ENCODE data around the gene PITX1. TPM values are rescaled to one million over a fixed set of nuclear protein-coding genes. Genes with fewer than 3 reads are reported as not detected.

The PITX1 gene
- total RNA-seq, 2 donors from 2014 or later: not detected

DNA sequence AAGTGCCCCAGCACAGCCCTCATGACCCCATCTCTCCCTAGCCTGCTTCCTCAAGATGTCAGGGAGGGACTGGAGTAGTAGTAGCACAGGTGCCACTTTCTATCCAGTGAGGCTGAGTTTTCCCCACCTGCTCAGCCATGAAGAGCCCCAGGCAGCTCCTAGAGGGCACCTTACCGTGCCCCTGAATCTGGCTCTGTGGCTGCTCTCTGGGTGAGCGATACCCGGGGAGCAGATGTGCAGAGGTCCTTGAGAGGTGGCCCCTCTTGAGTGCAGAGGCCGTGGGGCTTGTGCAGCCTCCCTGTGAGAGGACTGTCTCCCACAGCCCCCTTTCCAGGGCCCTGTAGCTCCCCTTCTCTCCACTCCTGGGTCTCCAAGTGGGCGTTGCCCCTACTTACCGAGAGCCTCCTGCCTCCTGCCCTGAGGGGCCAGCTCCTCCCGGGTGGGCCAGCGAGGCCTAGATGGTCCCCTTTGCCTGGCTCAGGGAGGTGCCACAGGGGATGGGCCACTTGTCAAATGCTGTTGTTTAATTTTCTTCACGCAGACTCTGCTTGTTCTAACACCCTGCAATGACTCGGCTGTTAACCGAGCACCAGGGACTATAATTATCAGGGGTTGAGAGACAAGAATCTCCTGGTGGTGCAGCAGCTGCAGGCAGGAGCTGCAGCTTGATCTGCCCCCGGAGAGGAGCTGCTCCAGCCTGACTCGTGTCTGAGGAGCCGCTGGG is 29.6 kb upstream of the PITX1 start:
- no peak overlapping the region for H3K27ac ChIP-seq
- WGBS, 2 donors: 49 to 65% methylated on average over 3 to 14 of the region's 14 CpGs
- intact Hi-C loops (cut with DNase I): no loop called here
- no peaks in the 10 kb centered on the region for H3K9me3 ChIP-seq
- H3K4me3 ChIP-seq: no peak overlapping the region
- TF ChIP-seq POLR2A (IDR thresholded peaks at IDR 0.05): no peak
- TF ChIP-seq, protein P1, sequence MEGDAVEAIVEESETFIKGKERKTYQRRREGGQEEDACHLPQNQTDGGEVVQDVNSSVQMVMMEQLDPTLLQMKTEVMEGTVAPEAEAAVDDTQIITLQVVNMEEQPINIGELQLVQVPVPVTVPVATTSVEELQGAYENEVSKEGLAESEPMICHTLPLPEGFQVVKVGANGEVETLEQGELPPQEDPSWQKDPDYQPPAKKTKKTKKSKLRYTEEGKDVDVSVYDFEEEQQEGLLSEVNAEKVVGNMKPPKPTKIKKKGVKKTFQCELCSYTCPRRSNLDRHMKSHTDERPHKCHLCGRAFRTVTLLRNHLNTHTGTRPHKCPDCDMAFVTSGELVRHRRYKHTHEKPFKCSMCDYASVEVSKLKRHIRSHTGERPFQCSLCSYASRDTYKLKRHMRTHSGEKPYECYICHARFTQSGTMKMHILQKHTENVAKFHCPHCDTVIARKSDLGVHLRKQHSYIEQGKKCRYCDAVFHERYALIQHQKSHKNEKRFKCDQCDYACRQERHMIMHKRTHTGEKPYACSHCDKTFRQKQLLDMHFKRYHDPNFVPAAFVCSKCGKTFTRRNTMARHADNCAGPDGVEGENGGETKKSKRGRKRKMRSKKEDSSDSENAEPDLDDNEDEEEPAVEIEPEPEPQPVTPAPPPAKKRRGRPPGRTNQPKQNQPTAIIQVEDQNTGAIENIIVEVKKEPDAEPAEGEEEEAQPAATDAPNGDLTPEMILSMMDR (IDR thresholded peaks at IDR 0.05): no peak
- H3K36me3 ChIP-seq (replicated peaks in 1 of 2; ENCODE audit: insufficient read depth in 1 of 2, low read depth in 2 of 2): no peaks in the 10 kb centered on the region
- DNase-seq (no peak), ATAC-seq (no peak)
- no peaks in the 10 kb centered on the region for H3K4me1 ChIP-seq
- H3K27me3 ChIP-seq: no peaks in the 10 kb centered on the region

DNA sequence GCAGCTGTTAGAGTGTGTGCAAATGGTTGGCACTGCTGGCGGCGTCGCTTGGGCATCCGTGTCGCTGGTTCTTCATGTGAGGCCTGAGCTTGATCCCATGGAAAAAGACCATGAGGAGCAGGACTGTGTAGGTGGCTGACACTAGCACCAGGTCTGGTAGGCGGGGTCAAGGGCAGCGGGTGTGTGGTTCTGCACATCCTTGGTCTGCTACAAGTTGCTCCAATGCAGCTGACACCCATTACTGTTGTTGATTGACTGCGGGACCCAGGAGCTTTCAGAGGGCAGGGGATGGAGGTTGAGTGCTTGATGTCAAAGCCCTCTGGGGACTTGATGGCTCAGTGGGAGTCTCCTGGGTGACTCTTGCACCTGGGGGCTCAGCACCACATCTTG is 29.0 kb upstream of the PITX1 start:
- Histone ChIP-seq H3K4me3 (no peak overlapping the region), H3K9me3 (no peaks in the 10 kb centered on the region), H3K36me3 (replicated peaks in 1 of 2; ENCODE audit: insufficient read depth in 1 of 2, low read depth in 2 of 2) (no peaks in the 10 kb centered on the region), H3K4me1 (no peaks in the 10 kb centered on the region), H3K27me3 (no peaks in the 10 kb centered on the region), H3K27ac (no peak overlapping the region)
- WGBS, 2 donors: 90 to 91% methylated on average over 7 to 8 of the region's 8 CpGs
- ATAC-seq (no peak), DNase-seq (no peak)
- TF ChIP-seq POLR2A (IDR thresholded peaks at IDR 0.05): no peak
- TF ChIP-seq, protein P1 (IDR thresholded peaks at IDR 0.05): no peak
- intact Hi-C loops (cut with DNase I): no loop called here

DNA sequence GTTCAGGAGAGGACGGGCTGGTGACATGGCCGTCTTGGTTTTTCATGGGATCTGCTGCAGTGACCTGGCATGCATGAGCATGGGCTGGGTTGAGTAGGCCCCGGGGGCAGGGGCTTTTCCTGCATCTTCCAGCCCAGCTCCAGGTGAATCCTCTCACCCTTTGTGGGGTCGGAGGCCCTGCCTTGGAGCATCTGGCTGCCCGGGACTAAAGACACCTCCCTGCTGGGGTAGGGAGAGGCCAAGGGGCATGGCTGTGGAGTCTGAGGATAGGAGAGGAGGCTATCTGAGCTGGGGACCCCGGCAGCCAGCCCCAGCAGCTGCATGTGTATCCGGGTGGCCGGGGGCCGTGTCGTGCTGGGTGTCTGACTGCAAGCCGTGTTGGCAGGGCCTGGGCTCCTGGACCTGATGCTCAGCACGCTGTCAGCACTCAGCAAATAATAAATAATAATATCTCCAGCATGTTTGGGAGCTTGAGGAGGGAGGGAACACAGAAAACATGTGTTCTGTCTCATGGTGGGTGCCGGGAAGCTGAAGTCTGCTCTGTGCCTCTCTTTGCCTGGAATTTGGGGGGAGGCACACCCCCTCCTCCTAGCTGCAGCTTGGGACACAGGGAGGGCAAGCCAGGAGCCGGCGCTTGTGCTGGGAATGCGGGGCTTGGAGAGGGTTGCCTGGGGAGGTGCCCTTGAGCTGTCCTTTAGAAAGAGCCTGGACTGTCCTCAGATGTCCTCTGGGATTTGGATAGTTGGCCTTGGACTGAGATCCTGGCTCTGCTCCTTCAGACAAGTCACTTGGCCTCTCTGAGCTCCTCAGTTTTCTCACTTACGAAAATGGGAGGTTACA is 28.4 kb upstream of the PITX1 start:
- WGBS, 2 donors: 57 to 70% methylated on average over 13 to 17 of the region's 17 CpGs
- H3K27me3 ChIP-seq: no peaks in the 10 kb centered on the region
- TF ChIP-seq, protein P1 (IDR thresholded peaks at IDR 0.05): no peak
- no peak for TF ChIP-seq POLR2A (IDR thresholded peaks at IDR 0.05)
- DNase-seq (no peak), ATAC-seq (no peak)
- H3K4me1 ChIP-seq: no peaks in the 10 kb centered on the region
- no peaks in the 10 kb centered on the region for H3K9me3 ChIP-seq
- H3K27ac ChIP-seq: no peak overlapping the region
- no peak overlapping the region for H3K4me3 ChIP-seq
- intact Hi-C loops (cut with DNase I): no loop called here
- no peaks in the 10 kb centered on the region for H3K36me3 ChIP-seq (replicated peaks in 1 of 2; ENCODE audit: insufficient read depth in 1 of 2, low read depth in 2 of 2)

DNA sequence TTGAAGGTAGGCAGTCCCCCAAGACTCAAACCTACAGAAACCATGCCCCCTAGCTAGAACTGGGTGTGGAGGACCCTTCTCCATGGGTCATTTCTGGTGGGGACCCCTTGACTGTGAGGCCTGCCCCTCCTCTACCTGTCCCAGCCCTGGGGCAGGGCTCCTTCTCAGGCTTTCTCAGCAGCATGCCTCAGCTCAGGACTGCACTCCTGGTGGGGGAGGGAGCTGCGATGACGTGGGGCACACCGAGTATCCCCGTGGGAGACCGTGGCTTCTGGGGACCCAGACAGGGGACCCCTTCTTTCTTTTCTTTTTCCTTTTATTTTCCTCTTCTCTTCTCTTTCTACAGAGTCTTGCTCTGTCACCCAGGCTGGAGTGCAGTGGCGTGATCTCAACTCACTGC is 27.0 kb upstream of the PITX1 start:
- Histone ChIP-seq H3K27ac (no peak overlapping the region), H3K4me3 (no peak overlapping the region), H3K9me3 (no peaks in the 10 kb centered on the region), H3K36me3 (replicated peaks in 1 of 2; ENCODE audit: insufficient read depth in 1 of 2, low read depth in 2 of 2) (no peaks in the 10 kb centered on the region), H3K27me3 (no peaks in the 10 kb centered on the region), H3K4me1 (no peaks in the 10 kb centered on the region)
- no peak for TF ChIP-seq POLR2A (IDR thresholded peaks at IDR 0.05)
- DNase-seq (no peak), ATAC-seq (no peak)
- 65 to 80% methylated on average over 6 of the region's 6 CpGs for WGBS, 2 donors
- intact Hi-C loops (cut with DNase I): no loop called here

DNA sequence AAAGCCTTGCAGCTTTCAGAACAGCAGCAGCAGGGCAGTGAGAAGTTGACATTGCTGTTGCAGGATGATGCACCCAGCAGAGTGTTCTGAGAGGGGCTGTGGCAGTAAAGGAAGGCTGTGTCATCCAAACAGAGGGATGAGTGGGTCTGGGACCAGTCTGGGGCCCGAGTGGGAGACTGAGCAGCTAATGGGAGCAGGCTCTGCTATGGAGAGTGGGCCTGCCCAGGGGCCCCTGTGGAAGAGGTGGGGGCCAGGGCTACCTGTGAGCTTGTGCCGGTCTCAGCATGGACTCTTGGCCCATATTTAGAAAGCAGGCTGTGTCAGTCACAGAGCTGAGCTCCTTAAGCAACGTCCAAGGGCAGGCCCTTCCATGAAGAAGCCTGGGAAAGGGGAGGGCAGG is 26.0 kb upstream of the PITX1 start:
- Histone ChIP-seq H3K27me3 (no peaks in the 10 kb centered on the region), H3K4me3 (no peak overlapping the region), H3K36me3 (replicated peaks in 1 of 2; ENCODE audit: insufficient read depth in 1 of 2, low read depth in 2 of 2) (no peaks in the 10 kb centered on the region), H3K9me3 (no peaks in the 10 kb centered on the region), H3K27ac (no peak overlapping the region), H3K4me1 (no peaks in the 10 kb centered on the region)
- no peak for TF ChIP-seq POLR2A (IDR thresholded peaks at IDR 0.05)
- TF ChIP-seq, protein P1 (IDR thresholded peaks at IDR 0.05): no peak
- intact Hi-C loops (cut with DNase I): no loop called here
- no peak for DNase-seq
- WGBS, 2 donors: 60 to 76% methylated on average over 1 to 3 of the region's 3 CpGs
- no peak for ATAC-seq
